HG02798 (cell line): ENCODE results near the gene PUS1.
A peak's percentile ranks its signal among the peaks of the same experiment; 100 is the strongest.
"Not testable (repeated sequence)": the region's sequence is repeated elsewhere in the genome, so short reads cannot be mapped to it uniquely, and the experiment has no call there.

Source experiments
- ATAC-seq: cut with Tn5 transposase; IDR thresholded peaks from one replicate; pipeline ENCODE4 v1.9.1; 2021; ENCODE audit warnings: mild to moderate bottlenecking; ENCODE audit not compliant: unreplicated experiment, poor library complexity

PUS1 gene

GRCh38 chr12:131929581-131930456, 743 bp downstream of the PUS1 start:
- ATAC-seq, result peak; percentile 14

DNA sequence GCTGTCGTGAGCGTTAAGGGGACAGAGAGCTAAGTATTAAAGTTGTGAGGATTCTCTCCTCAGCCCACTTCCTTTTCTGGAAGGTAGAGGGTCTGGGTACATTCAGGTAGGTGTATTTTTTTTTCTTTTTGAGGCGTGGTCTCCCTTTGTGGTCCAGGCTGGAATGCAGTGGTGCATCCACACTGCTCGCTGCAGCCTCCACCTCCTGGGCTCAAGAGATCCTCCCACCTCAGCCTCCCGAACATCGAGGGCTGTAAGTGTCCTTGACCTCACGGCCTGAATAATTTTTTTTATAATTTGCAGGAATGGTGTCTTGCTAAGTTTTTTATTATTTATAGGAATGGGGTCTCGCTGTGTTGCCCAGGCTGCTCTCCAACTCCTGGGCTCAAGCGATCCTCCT, 1.4 kb downstream of the PUS1 start:
- no peak for ATAC-seq

DNA sequence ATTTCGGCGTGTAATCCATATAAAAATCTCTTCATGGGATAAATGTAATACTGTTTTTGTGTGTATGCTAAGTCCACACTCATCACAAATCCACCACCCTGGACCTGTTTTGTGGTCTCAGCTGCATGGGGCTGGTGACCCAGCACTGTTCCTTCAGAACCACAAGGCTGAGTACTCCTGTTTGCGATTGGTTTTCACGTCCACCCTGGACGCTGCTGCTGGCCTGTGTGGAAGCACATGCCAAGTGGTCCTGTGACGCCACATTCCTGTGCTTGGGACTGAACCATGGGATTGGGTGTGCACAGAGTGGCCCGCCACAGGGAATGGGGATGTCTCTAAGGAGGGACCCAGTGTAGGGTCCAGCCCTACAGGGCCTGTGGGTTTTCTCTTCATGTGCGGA, 4.3 kb downstream of the PUS1 start:
- ATAC-seq, result no peak

GRCh38 chr12:131934535-131934934, 5.5 kb downstream of the PUS1 start:
- ATAC-seq, result no peak

- no peak for ATAC-seq
Observed at GRCh38 chr12:131938082-131938481, 9.0 kb downstream of the PUS1 start.

- no peak for ATAC-seq
Observed at GRCh38 chr12:131939007-131939406, 9.9 kb downstream of the PUS1 start.

DNA sequence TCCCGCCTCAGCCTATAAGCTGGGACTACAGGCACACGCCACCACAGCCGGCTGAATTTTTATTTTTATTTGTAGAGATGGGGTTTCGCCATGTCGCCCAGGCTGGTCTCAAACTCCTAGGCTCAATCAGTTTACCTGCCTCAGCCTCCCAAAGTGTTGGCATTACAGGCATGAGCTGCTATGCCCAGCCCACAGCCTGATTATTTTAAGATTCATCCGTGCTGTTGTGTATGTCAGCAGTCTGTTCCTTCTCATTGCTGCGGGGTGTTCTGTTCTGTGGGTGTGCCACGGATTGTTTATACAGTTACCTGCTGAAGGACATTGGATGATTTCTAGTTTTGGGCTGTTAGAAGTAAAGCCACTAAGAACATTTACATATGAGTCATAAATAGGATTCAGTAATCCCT, 11.1 kb downstream of the PUS1 start:
- no peak for ATAC-seq

DNA sequence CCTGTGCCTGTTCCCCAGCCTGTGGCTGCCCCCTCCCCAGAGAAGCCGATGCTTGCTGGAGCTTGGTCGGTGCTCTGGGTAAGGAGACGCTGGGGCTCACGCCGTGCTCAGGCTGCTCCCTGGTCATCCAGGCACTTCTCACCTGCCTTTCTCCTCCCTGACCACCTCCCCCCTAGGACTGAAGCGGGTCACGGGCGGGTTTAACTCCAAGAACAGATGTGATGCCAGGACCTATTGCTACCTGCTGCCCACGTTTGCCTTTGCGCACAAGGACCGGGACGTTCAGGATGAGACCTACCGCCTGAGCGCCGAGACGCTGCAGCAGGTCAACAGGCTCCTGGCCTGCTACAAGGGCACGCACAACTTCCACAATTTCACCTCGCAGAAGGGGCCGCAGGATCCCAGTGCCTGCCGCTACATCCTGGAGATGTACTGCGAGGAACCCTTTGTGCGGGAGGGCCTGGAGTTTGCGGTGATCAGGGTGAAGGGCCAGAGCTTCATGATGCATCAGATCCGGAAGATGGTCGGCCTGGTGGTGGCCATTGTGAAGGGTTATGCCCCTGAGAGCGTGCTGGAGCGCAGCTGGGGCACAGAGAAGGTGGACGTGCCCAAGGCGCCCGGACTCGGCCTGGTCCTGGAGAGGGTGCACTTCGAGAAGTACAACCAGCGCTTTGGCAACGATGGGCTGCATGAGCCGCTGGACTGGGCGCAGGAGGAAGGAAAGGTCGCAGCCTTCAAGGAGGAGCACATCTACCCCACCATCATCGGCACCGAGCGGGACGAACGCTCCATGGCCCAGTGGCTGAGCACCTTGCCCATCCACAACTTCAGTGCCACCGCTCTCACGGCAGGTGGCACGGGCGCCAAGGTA, 12.3 kb downstream of the PUS1 start:
- ATAC-seq, result no peak

DNA sequence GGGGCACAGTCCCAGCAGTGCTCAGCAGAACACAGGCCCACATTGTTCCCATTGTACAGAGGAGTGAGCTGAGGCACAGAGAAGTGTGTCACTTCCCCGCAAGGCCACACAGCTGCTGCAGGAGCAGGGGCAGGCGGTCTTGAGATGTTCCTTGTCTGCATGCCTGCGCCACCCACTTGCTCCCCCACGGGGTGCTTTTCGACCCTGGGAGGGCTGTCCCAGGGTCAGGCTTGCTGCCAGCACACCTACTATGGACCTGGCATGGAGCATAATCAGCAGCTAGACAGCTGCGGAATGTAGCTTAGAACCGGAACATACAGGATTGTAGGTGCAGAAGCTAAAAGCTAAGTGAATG, 12.9 kb downstream of the PUS1 start:
- ATAC-seq, result no peak

GRCh38 chr12:131942671-131943070, 13.6 kb downstream of the PUS1 start:
- ATAC-seq, result no peak

GRCh38 chr12:131943389-131943788, 14.3 kb downstream of the PUS1 start:
- no peak for ATAC-seq

- no peak for ATAC-seq
Observed at GRCh38 chr12:131943876-131944275, 14.8 kb downstream of the PUS1 start.

GRCh38 chr12:131944601-131945251, 15.7 kb downstream of the PUS1 start:
- no peak for ATAC-seq

DNA sequence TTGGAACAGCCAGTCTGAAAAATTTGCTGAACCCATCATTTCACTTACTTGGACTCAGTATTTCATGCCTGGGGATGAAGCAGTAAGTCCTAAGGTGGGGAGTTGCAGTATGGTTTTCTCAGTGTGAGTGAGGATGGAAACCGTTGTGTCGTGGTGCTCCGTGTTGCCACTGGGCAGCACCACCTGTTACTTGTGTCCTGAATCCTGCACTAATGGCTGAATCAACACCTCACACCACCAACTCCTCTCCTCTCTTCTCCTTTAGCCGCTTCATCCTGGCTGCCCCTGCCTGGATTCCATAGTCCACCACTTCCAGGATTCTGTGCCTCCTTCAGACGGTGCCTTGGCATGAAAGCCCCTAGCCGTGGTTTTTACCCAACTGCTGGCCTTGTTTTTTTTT, 17.7 kb downstream of the PUS1 start:
- no peak for ATAC-seq

- no peak for ATAC-seq
Observed at GRCh38 chr12:131947482-131948027, 18.5 kb downstream of the PUS1 start.

- ATAC-seq, result no peak
Observed at GRCh38 chr12:131948166-131948712, 19.2 kb downstream of the PUS1 start.

DNA sequence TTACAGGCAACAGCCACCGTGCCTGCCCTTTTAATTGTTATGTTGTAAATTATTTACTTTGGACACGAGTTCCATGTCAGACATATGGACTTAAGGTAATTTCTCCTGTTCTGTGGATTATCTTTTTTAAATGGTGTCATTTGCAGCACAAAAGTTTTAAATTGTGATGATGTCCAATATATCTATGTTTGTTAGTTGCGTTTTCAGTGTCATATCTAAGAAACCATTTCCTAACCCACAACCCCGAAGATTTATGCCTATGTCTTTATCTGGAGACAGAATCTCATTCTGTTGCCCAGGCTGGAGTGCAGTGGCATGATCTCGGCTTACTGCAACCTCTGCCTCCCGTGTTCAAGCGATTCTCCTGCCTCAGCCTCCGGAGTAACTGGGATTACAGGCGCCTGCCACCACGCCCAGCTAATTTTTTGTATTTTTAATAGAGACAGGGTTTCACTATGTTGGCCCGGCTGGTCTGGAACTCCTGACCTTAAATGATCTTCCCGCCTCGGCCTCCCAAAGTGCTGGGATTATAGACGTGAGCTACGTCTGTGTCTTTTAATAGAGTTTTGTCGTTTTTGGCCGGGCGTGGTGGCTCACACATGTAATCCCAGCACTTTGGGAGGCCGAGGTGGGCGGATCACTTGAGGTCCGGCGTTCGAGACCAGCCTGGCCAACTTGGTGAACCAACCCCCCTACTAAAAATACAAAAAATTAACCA, 19.8 kb downstream of the PUS1 start:
- not testable (repeated sequence) for ATAC-seq

DNA sequence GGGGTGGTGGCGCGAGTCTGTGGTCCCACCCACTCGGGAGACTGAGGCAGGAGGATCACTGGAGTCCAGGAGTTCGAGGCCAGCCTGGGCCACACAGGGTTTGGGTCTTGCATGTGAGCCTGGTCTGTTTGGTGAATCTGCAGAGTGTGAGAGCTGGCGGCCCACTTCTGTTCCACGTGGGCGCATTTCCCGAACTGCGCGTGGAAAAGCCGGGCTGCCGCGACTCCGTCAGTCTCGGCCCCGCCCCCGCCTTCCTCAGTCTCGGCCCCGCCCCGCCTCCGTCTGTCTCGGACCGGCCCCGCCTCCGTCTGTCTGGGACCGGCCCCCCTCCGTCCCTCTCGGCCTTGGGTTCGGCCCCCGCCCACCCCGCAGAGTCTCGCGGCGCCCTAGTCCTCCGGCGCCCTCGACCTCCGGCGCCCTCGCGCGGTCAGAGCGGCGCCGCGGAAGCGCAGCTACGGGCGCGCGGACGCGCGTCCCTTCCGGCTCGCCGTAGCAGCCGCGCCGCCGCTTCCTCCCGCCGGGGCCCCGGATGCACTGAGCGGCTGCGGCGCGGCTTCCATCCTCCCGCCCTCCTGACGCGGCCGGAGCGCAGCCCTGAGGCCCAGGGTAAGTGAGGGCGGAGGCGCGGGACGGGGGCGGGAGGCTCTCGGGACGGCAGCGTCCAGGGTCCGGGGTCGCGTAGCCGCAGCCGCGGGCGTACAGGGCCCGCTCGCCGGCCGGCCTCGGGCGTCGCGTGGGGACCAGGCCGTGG, 20.5 kb downstream of the PUS1 start, which contains the start of gene EP400:
TSS of gene EP400 (plus strand) at position 512 of the 751 bp plus-strand sequence. CDS start 10,678 bp downstream, outside the sequence.
- peak; percentile 94 for ATAC-seq
